ENCODE measurements around the gene EXOC4.

EXOC4 gene

DNA sequence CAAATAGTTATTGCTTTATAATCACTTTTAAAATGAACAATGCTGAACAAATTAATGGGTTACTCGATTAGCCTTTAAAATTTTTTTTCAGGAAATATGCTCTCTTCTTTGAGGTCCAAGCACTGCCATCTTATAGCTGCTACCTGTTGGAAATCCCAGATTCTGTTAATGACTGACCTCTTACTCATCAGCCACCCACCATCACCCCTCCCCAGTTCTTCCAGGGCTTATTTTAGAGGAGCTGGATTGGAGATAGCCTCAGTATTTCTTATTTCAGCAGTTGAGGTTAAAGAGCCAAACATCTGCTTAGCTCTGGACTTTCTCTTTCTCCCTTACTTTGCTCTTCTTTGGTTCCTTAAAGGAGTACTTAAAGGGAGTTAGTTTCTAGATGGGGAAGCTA, 420.0 kb downstream of the EXOC4 start:
- Histone ChIP-seq H3K79me2 (ENCODE audit: control insufficient read depth, low read length) (no peaks in the 10 kb centered on the region), H3K9me3 (ENCODE audit: control insufficient read depth, insufficient read depth, low read length) (no peaks in the 10 kb centered on the region), H3K4me2 (ENCODE audit: low read length) (no peak overlapping the region), H3K36me3 (ENCODE audit: control insufficient read depth, low read length) (no peaks in the 10 kb centered on the region), H3K9me2 (replicated peaks; ENCODE audit: control insufficient read depth, low read length) (no peaks in the 10 kb centered on the region), H3K4me1 (ENCODE audit: control insufficient read depth, low read length) (no peaks in the 10 kb centered on the region), H3F3A (ENCODE audit: control insufficient read depth, insufficient read depth) (no peaks in the 10 kb centered on the region), H3K4me3 (ENCODE audit: low read length) (no peak overlapping the region), H3K27ac (ENCODE audit: low read depth, low read length) (no peak overlapping the region), H3K27me3 (ENCODE audit: control insufficient read depth, low read length) (no peaks in the 10 kb centered on the region), H4K20me1 (ENCODE audit: control insufficient read depth, insufficient read depth, low read depth, low read length) (no peaks in the 10 kb centered on the region)
- TF ChIP-seq, protein P1, sequence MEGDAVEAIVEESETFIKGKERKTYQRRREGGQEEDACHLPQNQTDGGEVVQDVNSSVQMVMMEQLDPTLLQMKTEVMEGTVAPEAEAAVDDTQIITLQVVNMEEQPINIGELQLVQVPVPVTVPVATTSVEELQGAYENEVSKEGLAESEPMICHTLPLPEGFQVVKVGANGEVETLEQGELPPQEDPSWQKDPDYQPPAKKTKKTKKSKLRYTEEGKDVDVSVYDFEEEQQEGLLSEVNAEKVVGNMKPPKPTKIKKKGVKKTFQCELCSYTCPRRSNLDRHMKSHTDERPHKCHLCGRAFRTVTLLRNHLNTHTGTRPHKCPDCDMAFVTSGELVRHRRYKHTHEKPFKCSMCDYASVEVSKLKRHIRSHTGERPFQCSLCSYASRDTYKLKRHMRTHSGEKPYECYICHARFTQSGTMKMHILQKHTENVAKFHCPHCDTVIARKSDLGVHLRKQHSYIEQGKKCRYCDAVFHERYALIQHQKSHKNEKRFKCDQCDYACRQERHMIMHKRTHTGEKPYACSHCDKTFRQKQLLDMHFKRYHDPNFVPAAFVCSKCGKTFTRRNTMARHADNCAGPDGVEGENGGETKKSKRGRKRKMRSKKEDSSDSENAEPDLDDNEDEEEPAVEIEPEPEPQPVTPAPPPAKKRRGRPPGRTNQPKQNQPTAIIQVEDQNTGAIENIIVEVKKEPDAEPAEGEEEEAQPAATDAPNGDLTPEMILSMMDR (IDR thresholded peaks at IDR 0.05; ENCODE audit: low read depth, low read length, poor library complexity, severe bottlenecking), result no peak
- no peak for TF ChIP-seq EZH2phosphoT487 (IDR thresholded peaks at IDR 0.05; ENCODE audit: borderline replicate concordance, low read length)

DNA sequence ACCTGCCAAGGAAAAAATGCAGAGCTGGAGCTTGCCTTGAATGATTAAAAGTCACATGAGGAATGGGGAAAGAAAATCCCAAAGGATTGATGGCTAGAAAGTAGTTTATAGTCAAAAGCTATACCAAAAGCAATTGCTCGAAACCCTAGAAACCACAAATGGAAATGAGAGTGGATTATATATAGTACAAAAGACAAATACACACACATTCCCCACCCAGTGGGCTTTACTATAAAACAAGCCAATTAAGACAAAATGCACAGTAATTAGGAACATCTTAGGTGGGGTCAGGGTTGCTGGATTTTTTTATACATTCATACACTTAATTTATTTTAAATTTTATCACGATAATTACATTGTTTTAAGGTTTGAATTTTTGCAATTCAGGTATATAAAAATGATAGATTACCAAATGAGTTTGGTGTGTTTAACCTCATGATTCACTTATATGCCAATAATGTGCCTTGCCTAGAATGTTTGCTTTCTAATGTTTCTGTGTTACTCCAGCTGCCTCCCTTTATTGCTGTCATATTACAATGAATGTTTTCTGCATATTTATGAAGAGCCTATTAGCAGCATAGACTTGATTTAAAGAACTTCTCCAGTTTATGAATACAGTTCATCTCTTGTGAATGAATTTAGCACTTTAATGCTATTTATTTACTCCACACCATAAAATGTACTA, 421.3 kb downstream of the EXOC4 start:
- H3K4me2 ChIP-seq (ENCODE audit: low read length), result no peak overlapping the region
- H3K27me3 ChIP-seq (ENCODE audit: control insufficient read depth, low read length), result no peaks in the 10 kb centered on the region
- no peaks in the 10 kb centered on the region for H4K20me1 ChIP-seq (ENCODE audit: control insufficient read depth, insufficient read depth, low read depth, low read length)
- H3K27ac ChIP-seq (ENCODE audit: low read depth, low read length), result no peak overlapping the region
- no peaks in the 10 kb centered on the region for H3K9me3 ChIP-seq (ENCODE audit: control insufficient read depth, insufficient read depth, low read length)
- H3K36me3 ChIP-seq (ENCODE audit: control insufficient read depth, low read length), result no peaks in the 10 kb centered on the region
- no peaks in the 10 kb centered on the region for H3K79me2 ChIP-seq (ENCODE audit: control insufficient read depth, low read length)
- no peaks in the 10 kb centered on the region for H3F3A ChIP-seq (ENCODE audit: control insufficient read depth, insufficient read depth)
- no peaks in the 10 kb centered on the region for H3K9me2 ChIP-seq (replicated peaks; ENCODE audit: control insufficient read depth, low read length)
- H3K4me3 ChIP-seq (ENCODE audit: low read length), result no peak overlapping the region
- H3K4me1 ChIP-seq (ENCODE audit: control insufficient read depth, low read length), result no peaks in the 10 kb centered on the region
- TF ChIP-seq, protein P1 (IDR thresholded peaks at IDR 0.05; ENCODE audit: low read depth, low read length, poor library complexity, severe bottlenecking), result no peak
- TF ChIP-seq EZH2phosphoT487 (IDR thresholded peaks at IDR 0.05; ENCODE audit: borderline replicate concordance, low read length), result no peak

DNA sequence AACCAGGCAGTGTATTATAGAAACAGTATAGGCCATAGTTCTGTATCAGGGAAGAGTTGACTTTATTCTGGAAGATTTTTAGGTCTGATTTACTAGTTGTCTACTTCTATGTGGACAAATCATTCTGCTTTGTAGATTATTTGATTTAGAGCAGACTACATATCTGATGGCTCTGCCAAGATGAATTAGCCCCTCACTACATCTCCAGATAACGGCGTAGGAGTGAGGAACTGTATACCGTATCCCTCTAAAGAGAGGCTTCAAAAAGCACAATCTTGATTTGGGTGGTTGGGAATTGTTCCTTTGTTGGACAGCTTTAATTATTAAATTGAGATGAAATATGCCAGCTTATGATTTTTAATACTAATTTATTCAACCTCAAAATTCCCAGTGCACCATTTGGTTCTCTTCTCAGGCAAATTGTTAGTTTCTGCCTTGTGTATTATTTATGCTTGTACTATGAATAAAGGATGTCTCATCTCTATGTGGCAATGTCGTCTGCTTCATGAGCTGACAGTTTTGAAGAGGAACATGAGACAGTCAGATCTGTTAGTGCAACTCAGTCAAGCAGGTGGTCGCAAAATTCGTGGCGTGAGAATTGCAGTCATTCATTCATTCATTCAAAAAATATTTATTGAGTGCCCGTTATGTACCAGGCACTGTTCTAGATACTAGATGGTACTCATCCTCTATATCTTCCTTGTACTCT, 422.8 kb downstream of the EXOC4 start:
- Histone ChIP-seq H3F3A (ENCODE audit: control insufficient read depth, insufficient read depth) (no peaks in the 10 kb centered on the region), H3K4me3 (ENCODE audit: low read length) (no peak overlapping the region), H3K36me3 (ENCODE audit: control insufficient read depth, low read length) (no peaks in the 10 kb centered on the region), H3K4me1 (ENCODE audit: control insufficient read depth, low read length) (no peaks in the 10 kb centered on the region), H3K27ac (ENCODE audit: low read depth, low read length) (no peak overlapping the region), H3K27me3 (ENCODE audit: control insufficient read depth, low read length) (no peaks in the 10 kb centered on the region), H3K4me2 (ENCODE audit: low read length) (no peak overlapping the region), H3K9me2 (replicated peaks; ENCODE audit: control insufficient read depth, low read length) (no peaks in the 10 kb centered on the region), H3K79me2 (ENCODE audit: control insufficient read depth, low read length) (no peaks in the 10 kb centered on the region), H3K9me3 (ENCODE audit: control insufficient read depth, insufficient read depth, low read length) (no peaks in the 10 kb centered on the region), H4K20me1 (ENCODE audit: control insufficient read depth, insufficient read depth, low read depth, low read length) (no peaks in the 10 kb centered on the region)
- TF ChIP-seq EZH2phosphoT487 (IDR thresholded peaks at IDR 0.05; ENCODE audit: borderline replicate concordance, low read length), result no peak
- TF ChIP-seq, protein P1 (IDR thresholded peaks at IDR 0.05; ENCODE audit: low read depth, low read length, poor library complexity, severe bottlenecking), result no peak

All from DOHH2 (cell line).